Amygdala (tissue), 56 donors: ENCODE data around the gene KRT7.

Experiments
- DNase-seq, 56 donors: peaks; one replicate each; lab custom pipeline; 2025; lab: John Stamatoyannopoulos, UW

KRT7 gene

DNA sequence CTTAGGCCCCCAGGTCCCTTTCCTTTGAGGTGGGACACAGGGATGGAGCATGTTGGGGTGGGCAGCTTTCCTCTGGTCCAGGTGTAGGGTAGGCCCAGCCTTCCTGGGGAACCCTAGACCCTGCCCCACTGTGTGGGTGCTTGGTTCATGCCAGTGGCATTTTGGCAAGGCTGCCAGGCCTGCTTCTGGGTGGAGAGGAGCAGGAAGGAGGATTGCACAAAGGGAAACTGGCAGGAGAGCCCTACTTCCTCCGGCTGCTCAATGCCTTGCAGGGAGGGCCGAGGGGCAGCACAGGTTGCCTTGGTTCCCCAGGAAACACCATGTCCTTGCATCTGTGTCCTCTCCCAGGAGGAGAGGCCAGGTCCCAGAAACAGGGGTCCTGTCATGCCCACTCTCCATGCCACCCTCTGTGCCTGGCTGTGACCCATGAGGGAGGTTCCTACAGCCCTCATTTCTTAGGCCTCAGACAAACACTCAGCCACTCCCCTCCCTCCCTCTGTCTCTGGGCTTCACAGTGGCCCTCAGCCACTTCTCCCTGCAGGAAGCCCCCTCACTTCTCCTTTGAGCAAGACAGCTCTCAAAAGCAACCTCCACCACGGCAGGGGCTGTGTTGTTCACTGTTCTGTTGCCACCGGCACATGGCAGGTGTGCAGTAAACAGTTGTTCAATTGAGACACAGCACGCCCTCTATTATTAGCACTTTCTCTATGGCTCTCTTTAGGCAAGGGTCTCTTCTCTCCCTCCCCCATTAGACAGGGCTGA, 34.4 kb upstream of the KRT7 start:
- DNase-seq = peak in 3 of 56 donors; percentile 13 to 17 (median 15)

DNA sequence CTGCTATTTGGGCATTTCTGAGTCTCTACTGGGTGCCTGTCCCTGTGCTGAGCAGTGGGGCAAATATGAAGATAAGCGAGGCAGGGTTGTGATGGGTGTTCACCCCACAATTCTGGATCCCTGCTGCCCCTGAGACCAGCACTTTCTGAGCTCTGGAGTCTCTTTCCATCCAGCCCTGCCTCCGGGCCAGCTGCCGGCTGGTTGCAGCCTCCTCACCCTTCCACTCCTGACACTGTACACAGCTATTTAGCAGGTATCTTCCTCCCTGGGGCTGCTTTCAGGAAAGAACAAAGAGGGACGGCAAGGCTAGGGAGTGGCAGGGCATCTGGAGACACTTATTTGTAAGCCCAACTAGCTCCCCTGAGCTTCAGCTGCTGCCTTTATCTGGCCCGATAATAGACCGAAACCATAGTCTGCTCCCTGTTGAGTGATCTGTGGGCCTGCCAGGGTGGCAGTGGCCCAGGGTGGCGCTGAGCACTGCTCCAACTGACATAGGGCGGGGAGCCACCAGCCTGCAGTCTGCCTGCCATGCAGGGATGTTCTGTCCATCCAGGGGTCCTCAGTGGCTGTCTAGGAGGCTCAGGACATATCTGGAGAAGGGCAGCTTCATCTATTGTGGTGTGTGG, 33.6 kb upstream of the KRT7 start:
- no peak for DNase-seq

DNA sequence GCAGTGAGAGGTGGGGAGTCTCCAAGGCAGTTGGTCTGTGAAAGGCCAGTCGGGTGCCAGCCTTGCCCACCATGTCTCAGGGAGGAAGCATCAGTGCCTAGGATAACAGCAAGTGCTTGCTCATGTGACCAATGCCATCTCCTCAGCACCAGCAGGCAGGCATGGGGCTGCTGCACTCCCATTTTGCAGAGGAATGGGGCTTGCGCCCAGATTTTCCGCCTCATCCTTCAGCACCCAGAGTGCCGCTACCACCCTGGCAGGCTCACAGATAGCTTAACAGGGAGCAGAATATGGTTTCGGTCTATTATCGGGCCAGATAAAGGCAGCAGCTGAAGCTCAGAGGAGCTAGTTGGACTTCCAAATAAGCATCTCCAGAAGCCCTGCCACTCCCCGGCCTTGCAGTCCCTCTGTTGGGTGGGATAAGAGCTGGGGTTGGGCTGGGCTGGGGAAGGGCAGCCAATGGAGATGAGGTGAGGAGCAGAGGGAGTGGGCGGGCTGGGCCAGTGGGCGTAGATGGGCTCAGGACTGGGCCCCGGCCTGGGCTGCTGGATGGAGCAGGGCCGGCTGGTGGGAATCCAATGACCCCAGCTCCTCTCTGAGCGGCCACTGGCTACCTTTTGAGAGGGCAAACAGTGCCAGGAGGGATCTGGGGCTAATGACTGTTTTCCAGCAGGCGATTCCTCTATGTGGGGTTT, 32.8 kb upstream of the KRT7 start:
- no peak for DNase-seq

DNA sequence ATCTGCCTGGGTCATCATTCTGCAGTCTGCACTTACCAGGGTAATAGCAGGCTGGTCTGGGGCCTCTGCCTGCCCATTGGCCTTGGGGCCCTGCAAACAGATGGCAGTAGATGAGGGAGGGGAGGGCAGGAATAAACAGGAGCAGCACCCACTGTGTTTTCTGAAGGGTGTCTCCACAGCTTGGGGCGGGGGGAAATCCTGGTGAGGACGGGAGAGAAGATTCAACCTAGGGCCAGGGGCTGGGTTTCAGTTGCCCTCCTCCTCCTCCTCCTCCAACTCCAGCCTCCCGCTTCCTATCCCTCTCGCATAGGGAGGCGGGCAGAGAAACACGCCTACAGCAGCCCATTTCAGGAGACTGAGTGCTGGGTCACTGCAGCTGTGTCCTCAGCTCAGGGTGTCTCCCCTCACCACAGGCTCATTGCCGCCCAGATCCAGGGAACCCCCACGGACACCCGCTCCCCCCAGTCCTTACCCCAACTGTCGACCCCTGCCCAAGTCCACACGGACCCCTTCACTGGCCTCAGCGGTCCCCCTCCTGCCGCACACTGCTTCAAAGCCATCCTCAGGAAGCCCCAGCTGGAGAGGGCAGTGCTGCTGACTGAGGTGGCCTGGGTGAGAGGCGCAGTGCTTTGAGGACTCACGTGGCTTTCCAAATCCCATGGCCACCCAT, 32.1 kb upstream of the KRT7 start:
- DNase-seq = no peak

DNA sequence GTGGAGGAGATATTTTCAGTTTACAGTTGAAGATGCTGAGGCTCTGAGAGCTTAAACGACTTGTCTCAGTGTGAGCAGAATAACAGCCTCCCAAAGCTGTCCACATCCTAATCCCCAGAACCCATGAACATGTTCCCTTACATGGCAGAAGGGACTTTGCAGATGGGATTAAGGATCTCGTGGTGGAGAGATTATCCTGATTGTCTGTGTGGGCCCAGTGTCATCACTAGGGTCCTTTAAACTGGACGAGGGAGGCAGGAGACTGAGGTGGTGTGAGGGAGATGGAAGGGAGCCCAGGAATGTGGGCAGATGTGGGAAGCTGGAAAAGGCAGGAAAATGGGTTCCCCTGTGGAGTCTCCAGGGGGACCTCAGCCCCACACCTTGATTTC, 31.6 kb upstream of the KRT7 start:
- DNase-seq = no peak

DNA sequence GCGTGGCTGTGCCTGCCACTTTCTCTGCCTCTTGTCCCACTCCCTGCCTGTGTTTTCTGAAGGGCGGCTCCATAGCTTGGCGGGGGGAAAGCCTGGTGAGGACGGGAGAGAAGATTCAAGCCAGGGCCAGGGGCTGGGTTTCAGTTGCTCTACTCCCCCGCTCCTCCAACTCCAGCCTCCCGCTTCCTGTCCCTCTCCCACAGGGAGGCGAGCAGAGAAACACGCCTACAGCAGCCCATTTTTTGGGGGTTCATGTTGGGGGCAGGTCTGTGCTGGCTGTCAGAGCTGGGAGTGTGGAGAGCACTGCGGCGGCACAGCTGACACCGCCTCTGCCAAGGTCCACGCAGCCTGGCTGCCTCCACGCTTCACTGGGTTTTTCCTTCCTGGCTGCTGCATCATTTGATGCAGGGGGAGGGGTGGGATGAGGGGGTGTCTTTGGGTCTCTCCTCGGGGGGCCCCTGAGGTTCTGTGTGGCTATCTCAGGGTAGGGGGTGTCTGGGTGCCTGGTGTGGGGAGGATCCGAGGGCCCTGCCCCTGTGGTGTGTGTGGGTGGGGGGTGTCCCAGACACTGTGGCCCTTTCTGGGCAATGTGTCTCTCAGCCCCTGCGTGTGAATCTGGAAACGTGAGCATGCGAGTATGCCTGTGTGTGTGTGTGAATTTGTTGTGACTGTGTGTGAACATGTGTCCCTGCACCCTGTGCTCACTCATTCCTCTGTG, 30.5 kb upstream of the KRT7 start:
- DNase-seq = peak in 9 of 56 donors; percentile 12 to 50 (median 22)

DNA sequence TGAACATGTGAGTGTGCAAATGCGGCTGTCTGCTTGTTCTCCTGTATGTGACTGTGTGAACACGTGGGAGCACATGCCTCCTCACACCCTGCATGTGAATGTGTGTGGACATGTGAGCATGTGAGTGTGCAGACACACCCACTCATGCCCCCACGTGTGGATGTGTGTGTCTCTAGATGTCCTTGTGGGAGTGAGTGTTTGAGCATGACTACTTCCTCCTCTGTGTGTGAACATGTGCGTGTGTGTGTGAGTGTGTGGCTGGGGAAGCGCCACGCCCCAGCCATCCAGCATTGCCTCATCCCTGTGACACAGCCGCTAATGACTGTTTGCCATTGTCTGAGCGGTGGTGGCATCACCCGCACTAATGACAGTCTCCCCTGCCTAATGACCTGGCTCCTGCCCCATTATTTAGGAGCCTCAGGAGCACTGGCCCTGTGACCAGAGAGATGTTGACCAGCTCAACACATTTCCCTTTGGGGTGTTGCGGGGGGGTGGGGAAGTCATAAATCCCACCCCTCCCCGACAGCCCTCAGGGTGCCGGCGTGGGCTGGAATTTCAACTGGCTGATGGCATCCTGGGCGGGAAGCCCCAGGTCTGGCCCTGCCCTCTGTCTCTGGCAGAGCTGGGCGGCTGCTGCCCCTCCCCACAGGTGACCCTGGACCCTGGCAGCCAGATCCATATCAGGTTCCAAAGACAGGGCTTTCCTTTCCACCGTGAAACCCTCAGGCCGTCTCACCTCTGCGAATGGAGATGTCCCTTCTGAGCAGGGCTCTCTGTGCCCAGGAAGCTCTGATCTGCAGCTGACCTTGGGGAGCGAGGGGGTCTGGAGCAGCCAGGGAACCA, 29.7 kb upstream of the KRT7 start:
- DNase-seq = peak in 32 of 56 donors; percentile 14 to 82 (median 44)

DNA sequence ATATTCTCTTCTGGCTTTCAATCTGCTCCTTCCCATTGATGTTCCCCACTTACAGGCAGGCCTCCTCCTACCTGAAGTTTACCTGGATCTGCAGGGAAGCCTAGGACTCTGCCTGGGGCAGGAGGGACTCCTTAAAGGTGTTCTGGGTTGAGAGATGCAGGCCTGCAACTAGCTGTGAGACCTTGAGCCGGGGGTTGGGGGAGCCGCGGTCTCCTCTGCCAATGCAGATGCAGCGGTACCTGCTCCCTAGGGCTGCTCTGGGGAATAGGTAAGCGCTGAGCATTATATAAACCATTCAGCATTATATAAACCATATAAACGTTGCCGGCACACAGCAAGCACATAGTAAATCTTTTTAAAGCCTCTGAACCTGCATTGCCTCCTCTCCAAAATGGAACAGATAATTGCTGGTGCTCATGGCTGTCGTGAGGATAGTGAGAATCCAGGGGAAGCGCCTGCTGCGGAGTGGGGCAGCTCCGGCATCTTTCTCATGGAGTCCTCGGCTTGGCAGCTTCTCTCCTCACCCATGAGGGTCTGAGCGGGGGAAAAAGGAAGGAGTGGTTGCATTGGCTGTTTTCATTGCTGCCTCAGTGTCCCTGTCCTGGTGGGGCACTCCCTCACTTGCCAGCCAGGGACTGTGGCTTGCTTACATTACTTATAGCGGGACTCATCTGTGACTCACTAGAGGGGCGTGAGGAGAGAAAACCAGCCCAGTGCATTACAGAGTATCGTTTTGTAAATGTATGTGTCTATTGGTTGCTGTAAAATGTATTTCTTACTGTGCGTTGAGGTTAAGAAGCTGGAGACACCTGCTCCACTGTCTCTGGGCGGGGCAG, 28.7 kb upstream of the KRT7 start:
- no peak for DNase-seq

DNA sequence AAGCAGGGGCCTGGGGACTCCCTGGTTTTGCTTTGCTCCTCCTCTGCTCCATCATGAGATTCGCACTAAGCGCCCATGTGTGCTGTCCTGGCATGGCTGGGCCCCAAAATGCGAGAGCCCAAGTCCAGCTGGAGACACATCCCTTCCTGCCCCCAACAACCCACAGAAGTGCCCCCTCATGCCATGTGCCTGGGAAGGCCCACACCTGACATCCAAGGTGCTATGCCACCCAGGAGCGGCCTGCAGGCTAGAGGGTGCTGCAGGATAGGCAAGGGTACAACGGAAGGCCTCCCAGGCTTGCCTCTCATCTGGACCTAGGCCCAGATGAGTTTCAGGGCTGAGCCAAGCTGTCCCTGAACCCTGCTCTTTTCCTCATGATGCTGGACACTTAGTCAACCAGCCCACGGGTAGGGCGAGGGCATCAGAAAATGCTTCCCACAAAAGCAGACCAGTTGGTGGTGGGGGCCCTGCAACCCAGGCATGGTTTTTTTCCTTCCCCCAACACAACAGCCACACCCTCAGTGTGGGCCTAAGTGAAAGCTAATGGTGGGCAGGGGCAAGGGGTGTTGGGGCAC, 28.0 kb upstream of the KRT7 start:
- DNase-seq = no peak

DNA sequence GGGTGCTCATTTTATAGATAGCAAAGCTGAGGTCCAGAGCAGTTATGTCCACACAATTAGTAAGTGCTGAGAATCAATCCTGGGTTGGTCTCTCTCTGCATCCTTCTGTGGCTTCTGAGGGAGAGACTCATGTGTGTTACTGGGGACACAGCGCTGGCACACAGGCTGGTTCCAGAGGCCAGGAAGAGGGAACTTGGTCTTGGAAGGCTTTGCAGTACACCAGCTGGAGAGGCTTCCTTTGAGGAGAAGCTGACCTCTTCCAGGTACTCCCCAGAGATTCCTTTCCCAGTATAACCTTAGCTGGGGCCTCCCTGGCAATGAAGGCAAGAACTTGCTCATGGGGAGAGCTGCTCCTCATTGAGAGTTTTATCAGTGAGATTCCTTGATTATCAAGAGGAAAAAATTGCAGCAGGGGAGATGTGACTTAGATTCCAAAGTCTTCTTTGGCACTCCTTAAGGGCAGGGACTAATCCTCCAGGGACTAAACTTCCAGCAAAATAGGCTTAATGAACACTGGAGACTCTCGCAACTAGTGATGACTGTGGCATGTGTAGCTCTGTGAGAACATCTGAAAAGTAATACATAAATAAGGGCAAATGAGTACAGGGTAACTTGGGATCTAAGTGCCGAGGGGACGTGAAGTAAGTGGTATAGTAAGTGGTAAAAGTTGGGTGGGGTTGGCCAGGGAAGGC, 27.3 kb upstream of the KRT7 start:
- DNase-seq = no peak

DNA sequence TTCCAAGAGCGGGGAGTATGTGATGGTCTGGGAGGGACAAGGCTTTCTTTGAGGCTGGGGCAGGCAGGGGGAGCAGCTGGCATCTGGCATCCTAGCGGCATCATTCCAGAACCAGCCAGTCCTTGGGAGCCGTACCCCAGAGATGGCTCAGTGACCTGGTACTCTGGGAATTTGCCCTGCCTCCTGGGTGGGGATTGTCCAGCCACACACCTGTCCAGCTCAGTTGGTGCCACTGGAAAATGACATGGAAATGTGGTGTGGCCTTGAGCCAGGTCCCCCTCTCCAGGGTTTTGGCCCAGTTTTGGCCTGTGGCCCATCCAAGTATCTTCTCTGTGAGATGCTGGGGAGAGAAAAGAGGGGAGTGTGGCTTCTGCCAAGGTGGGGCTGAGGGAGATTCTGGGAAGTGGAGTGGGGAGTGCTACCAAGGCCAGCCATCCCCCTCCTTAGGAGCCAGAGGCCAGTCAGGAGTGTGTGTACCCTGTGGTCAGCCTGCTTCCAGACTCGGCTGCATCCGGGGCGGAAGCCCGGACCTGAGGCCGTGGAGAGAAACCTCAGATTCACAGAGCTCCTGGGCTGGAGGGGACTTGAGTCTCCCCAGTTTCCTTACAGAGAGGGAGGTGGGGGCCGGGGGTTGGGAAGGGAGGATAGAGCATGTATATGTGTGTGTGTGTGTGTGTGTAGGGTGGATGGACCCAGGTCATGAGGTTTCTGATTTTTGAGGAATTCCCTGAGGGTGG, 26.6 kb upstream of the KRT7 start:
- DNase-seq = peak in 5 of 56 donors; percentile 7 to 43 (median 27)

DNA sequence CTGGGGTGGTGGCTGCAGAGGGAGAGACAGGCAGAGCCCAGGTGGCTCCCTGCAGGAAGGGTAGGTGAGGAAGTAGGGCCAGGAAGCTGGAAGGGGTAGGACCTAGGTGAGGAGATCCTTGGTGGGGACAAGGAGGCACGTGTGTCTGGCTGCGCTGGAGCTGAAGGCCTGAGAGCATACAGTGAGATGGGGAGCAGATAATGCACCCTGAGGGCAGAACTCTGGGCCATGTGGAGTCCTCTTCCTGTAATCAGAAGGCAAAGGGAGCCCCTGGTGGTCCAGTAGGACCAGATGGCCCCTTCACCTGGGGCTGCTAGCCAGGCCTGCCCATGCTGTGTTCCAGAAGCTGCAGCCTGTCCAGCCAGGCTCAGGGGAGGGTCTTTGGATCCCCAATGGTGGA, 25.9 kb upstream of the KRT7 start:
- DNase-seq = no peak

DNA sequence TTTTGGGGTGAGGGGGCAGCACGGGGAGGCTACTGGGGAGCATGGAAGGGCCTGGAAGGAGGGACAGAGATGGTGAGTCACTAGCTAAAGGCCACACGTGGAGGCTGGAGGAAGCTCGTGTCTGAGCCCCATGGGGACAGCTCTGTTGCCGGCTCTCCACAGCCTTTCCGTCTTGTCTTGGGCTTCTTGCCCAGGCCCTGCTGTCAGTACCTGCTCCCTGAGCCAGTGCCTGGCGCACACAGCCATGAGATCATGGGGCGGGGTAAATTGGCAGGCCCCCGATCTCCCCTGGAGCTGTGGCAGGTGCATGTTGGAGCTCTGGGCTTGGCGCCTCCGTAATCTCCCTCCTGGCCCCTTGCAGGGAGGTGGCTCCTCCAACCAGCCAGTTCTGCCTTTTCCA, 25.1 kb upstream of the KRT7 start:
- no peak for DNase-seq

DNA sequence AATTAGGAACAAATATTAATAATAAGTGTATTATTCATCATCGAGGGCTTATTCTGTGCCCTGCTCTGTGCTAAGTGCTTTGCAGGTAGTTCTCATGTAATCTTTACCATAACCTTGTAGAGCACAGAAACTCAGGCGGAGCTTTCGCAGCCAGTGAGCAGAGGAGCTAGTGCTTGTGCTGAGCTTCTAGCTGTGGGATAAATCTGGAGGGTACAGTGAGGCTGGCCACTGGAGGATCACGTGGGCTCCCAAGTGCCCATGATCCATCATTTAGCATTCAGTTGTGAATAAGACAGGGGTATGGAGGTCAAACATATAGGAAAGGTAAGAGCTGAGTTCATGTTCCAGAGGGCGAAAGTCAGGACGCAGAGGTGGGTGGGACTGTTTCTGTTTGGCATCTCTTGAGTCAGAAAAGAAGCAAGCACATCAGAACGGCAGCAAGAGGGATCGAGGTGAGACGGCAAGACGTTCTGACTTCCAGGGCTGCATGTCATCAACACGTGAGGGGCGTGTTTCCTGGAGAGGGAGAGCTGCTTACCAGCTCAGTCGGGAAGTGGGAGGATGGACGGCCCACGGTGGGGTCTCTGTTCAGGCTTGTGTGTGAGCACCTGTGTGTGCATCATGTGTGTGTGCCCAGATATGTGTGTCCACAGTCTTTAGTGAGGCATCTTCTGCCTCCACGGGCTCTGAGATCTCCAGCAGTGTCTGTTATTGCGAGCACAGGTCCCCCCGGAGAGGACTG, 24.4 kb upstream of the KRT7 start:
- DNase-seq = no peak

DNA sequence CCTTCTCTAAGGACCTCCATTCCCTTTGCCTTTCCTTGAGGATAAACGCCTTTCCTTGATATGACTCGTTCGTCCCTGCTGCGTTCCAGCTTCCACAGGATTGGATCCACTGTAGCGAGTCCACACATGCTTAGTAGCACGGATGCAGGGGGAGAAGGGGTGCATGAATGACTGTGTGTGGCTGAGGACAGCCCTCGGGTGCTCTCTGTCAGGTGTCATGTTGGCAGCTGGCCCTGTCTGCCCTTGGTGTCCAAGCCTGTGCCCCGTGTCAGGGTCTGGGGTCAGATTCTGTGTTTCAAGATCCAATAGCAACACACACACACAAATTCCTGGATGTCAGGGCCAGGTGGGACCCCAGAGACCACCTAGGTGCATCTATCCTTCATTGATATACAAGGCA, 23.7 kb upstream of the KRT7 start:
- no peak for DNase-seq

DNA sequence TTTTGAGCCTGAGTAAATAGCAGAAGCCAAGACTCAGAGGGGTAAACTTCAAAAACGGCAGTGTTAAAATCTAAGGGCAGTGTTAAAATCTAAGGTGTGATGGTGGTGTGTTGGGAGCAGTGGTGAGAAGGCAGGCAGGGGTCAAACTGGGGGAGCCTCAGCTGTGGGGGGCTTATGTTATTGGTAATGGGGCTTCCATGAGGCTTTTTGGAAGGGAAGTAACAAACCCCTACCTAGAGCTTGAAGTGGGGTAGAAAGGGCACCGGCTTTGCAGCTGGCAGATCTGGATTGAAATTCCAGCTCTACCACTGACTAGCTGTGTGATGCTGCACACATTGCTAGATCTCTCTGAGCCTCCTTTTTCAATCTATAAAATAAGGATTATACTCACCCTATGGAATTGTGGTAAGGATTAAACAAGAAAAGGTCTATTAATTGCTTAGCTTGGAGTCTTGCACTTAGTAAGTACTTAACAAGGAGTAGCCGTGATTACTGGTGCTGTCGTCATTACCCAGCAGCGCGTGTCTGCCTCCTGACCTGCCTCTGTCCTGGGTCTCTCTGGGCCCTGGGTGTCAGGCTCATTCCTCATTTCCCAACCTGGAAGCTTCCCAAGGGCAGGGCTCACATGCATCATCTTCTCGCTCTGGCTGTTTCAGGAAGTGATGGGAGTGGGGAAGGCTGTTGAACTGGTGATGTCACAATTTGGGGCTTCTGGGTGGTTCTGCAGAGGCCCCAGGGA, 22.7 kb upstream of the KRT7 start:
- DNase-seq = no peak
